H1 (cell line): Measurements from ENCODE around the gene RAB38. TPM values are rescaled to one million over a fixed set of nuclear protein-coding genes. Genes with fewer than 3 reads are reported as not detected.

Experiments
- CTCF ChIA-PET: fragments of 300-600 bp; sonication (Branson Sonifier 250); formaldehyde crosslinking; loops from one replicate; lab custom pipeline; 2021; ENCODE audit not compliant: partially characterized antibody; lab: Charles Lee
- POLR2A ChIA-PET: fragments of 300-600 bp; sonication (Branson Sonifier 250); formaldehyde crosslinking; loops from one replicate; lab custom pipeline; 2021; ENCODE audit warnings: inconsistent platforms; ENCODE audit not compliant: partially characterized antibody; lab: Charles Lee
- DNase-seq, 2 experiments: peaks; one replicate each; pipeline versions ENCODE4 v3.0.0 to v3.0.0-alpha.2; 2010 to 2022; ENCODE audit warnings: low spot score in 2 of 2, low read depth in 1 of 2, mixed read lengths in 1 of 2
- FAIRE-seq: peaks from 2 replicates; lab custom pipeline; 2011; peaks lifted over from hg19 to GRCh38; lab: Jason Lieb, UNC
- H2AFZ ChIP-seq: 2 replicates; pipeline ENCODE4 v1.8.1; 2012; ENCODE audit warnings: low read length, inconsistent platforms
- H2AK5ac ChIP-seq: 2 replicates; pipeline ENCODE4 v1.6.1; 2013; ENCODE audit warnings: low read depth, low read length
- H2BK120ac ChIP-seq: replicated peaks from 2 replicates; pipeline ENCODE3; 2013; ENCODE audit warnings: low read depth, low read length, inconsistent platforms
- H2BK12ac ChIP-seq: 2 replicates; pipeline ENCODE4 v1.6.1; 2013; ENCODE audit warnings: low read depth, low read length
- H2BK15ac ChIP-seq: 2 replicates; pipeline ENCODE4 v1.6.1; 2013; ENCODE audit warnings: low read length
- H2BK20ac ChIP-seq: 2 replicates; pipeline ENCODE4 v1.6.1; 2013; ENCODE audit warnings: low read length
- H2BK5ac ChIP-seq: 2 replicates; pipeline ENCODE4 v1.6.1; 2013; ENCODE audit warnings: low read depth, low read length
- H3K14ac ChIP-seq: 2 replicates; pipeline ENCODE4 v1.6.1; 2013; ENCODE audit warnings: inconsistent platforms; ENCODE audit not compliant: insufficient read length
- H3K18ac ChIP-seq: 2 replicates; pipeline ENCODE4 v1.6.1; 2013; ENCODE audit warnings: low read length; ENCODE audit errors: extremely low read depth
- H3K23ac ChIP-seq: 2 replicates; pipeline ENCODE4 v1.6.1; 2013; ENCODE audit warnings: inconsistent platforms; ENCODE audit not compliant: insufficient read length
- H3K23me2 ChIP-seq: 2 replicates; pipeline ENCODE4 v1.6.1; 2013; ENCODE audit warnings: low read depth, low read length
- H3K27ac ChIP-seq: 2 replicates; pipeline ENCODE4 v1.6.1; 2011; ENCODE audit warnings: low read depth, low read length, inconsistent platforms
- H3K27me3 ChIP-seq, 4 experiments: replicated peaks in 1 of 4; 1 replicate in 1 of 4; 2 replicates in 3 of 4; pipeline versions ENCODE4 v1.6.1 to v1.8.1; 2011 to 2013; ENCODE audit warnings: low read length in 3 of 4, mild to moderate bottlenecking in 3 of 4, inconsistent platforms in 2 of 4, mixed read lengths in 2 of 4, moderate library complexity in 1 of 4; ENCODE audit not compliant: control insufficient read depth in 3 of 4, insufficient read depth in 3 of 4; ENCODE audit errors: extremely low read depth in 1 of 4
- H3K36me3 ChIP-seq, 4 experiments: 2 replicates each; pipeline versions ENCODE4 v1.6.1 to v1.8.1; 2011 to 2013; ENCODE audit warnings: mild to moderate bottlenecking in 4 of 4, low read length in 3 of 4, moderate library complexity in 2 of 4, control low read depth in 1 of 4, inconsistent platforms in 1 of 4; ENCODE audit not compliant: insufficient read depth in 4 of 4, control insufficient read depth in 2 of 4
- H3K4ac ChIP-seq: replicated peaks from 2 replicates; pipeline ENCODE3; 2013; ENCODE audit warnings: low read length, low read depth, mixed read lengths, inconsistent platforms; ENCODE audit not compliant: insufficient read length
- H3K4me1 ChIP-seq, 4 experiments: replicated peaks in 1 of 4; 1 replicate in 1 of 4; 2 replicates in 3 of 4; pipeline versions ENCODE4 v1.6.1 to v1.8.1; 2011 to 2013; ENCODE audit warnings: low read length in 3 of 4, inconsistent platforms in 2 of 4, mixed read lengths in 1 of 4; ENCODE audit not compliant: insufficient read depth in 4 of 4, control insufficient read depth in 3 of 4
- H3K4me2 ChIP-seq, 2 experiments: 2 replicates each; pipeline versions ENCODE4 v1.6.1 to v1.8.1; 2011 to 2013; ENCODE audit warnings: low read depth in 2 of 2, low read length in 2 of 2, control low read depth in 1 of 2, inconsistent platforms in 1 of 2, mild to moderate bottlenecking in 1 of 2; ENCODE audit not compliant: insufficient read depth in 1 of 2
- H3K4me3 ChIP-seq, 4 experiments: fragments of 200-600, 300-600 bp in 1 of 4; sonication (generic), shearing (Covaris generic), sonication (Bioruptor Twin) in 1 of 4; 2 replicates each; pipeline versions ENCODE4 v1.5.1 to v1.8.1; 2011 to 2016; ENCODE audit warnings: low read length in 4 of 4, low read depth in 3 of 4, control low read depth in 2 of 4, inconsistent platforms in 2 of 4, mild to moderate bottlenecking in 2 of 4, mixed read lengths in 1 of 4, moderate library complexity in 1 of 4; ENCODE audit not compliant: insufficient read depth in 2 of 4; ENCODE audit errors: extremely low read depth in 1 of 4
- H3K56ac ChIP-seq: replicated peaks from 2 replicates; pipeline ENCODE3; 2013; ENCODE audit warnings: low read depth, mild to moderate bottlenecking, mixed read lengths, low read length, inconsistent platforms; ENCODE audit not compliant: insufficient read length
- H3K79me1 ChIP-seq: 2 replicates; pipeline ENCODE4 v1.6.1; 2013; ENCODE audit warnings: low read depth, low read length, control low read depth
- H3K79me2 ChIP-seq, 2 experiments: 2 replicates each; pipeline versions ENCODE4 v1.6.1 to v1.8.1; 2012 to 2013; ENCODE audit warnings: low read length in 2 of 2, mild to moderate bottlenecking in 2 of 2, inconsistent platforms in 1 of 2; ENCODE audit not compliant: insufficient read depth in 2 of 2, control insufficient read depth in 1 of 2
- H3K9ac ChIP-seq, 4 experiments: replicated peaks in 1 of 4; 1 replicate in 1 of 4; 2 replicates in 3 of 4; pipeline versions ENCODE4 v1.6.1 to v1.8.1; 2011 to 2013; ENCODE audit warnings: low read depth in 3 of 4, low read length in 3 of 4, control low read depth in 2 of 4, mild to moderate bottlenecking in 2 of 4, moderate library complexity in 2 of 4, inconsistent platforms in 1 of 4; ENCODE audit errors: extremely low read depth in 1 of 4
- H3K9me3 ChIP-seq, 2 experiments: 2 replicates each; pipeline versions ENCODE4 v1.6.1 to v1.8.1; 2012 to 2013; ENCODE audit warnings: mild to moderate bottlenecking in 2 of 2, moderate library complexity in 2 of 2, control low read depth in 1 of 2, inconsistent platforms in 1 of 2, low read depth in 1 of 2, low read length in 1 of 2, mixed read lengths in 1 of 2; ENCODE audit not compliant: insufficient read depth in 2 of 2
- H4K20me1 ChIP-seq, 2 experiments: replicated peaks in 1 of 2; 2 replicates each; pipeline versions ENCODE3 to v1.8.1; 2011 to 2013; ENCODE audit warnings: inconsistent platforms in 2 of 2, low read length in 2 of 2, mild to moderate bottlenecking in 1 of 2; ENCODE audit not compliant: insufficient read depth in 2 of 2, control insufficient read depth in 1 of 2
- H4K5ac ChIP-seq: 2 replicates; pipeline ENCODE4 v1.6.1; 2013; ENCODE audit warnings: low read length, low read depth, mixed read lengths, inconsistent platforms; ENCODE audit not compliant: insufficient read length
- H4K8ac ChIP-seq: 2 replicates; pipeline ENCODE4 v1.8.0; 2013; ENCODE audit warnings: mild to moderate bottlenecking, moderate library complexity, low read length, inconsistent platforms; ENCODE audit not compliant: insufficient read depth; ENCODE audit errors: extremely low read depth
- H4K91ac ChIP-seq: replicated peaks from 2 replicates; pipeline ENCODE3; 2013; ENCODE audit warnings: low read length, mixed read lengths, inconsistent platforms; ENCODE audit not compliant: insufficient read length
- KDM4A ChIP-seq: IDR thresholded peaks from one replicate; pipeline ENCODE4 v1.7.1; 2012; ENCODE audit warnings: low read depth, mild to moderate bottlenecking, moderate library complexity, low read length, inconsistent platforms; ENCODE audit not compliant: severe bottlenecking
- SP1 ChIP-seq: IDR thresholded peaks from 2 replicates; pipeline ENCODE4 v1.6.1; 2011; ENCODE audit warnings: low read depth, low read length
- WGBS, 2 experiments: shearing (Covaris generic) in 1 of 2; methylation state at CpG; one replicate each; pipeline versions ENCODE4 v1.1.6 to v1.1.7; 2013 to 2015; ENCODE audit warnings: low lambda C conversion rate in 2 of 2, mixed read lengths in 2 of 2, inconsistent platforms in 1 of 2, low coverage in 1 of 2, missing lambda C conversion rate in 1 of 2; ENCODE audit not compliant: insufficient replicate concordance in 2 of 2, insufficient coverage in 1 of 2, insufficient read length in 1 of 2; ENCODE audit errors: extremely low coverage in 1 of 2, missing lambda C conversion rate in 1 of 2; 5-methylcytosine and 5-hydroxymethylcytosine counted together
- polyA plus RNA-seq, 7 experiments: library from polyadenylated mRNA; depleted of rRNA in 3 of 7; stranded (reverse) in 5 of 7; unstranded in 2 of 7; fragments of >200 nt in 5 of 7; fragments of 200-250 nt in 2 of 7; gene quantifications; 1 replicate in 5 of 7; 2 replicates in 1 of 7; 4 replicates in 1 of 7; pipeline versions ENCODE4 v1.2.1 to v1.2.3, GENCODE V29; 2011 to 2013; ENCODE audit warnings: missing spikeins in 2 of 7, mixed read lengths in 2 of 7
- total RNA-seq: library from RNA; stranded (reverse); fragmentation: NEBNext Ultra II Directional; extraction: Animal tissue kit (Norgen Biotek cat#: 25700); gene quantifications from 2 replicates; pipeline ENCODE4 v1.2.1, GENCODE V29; 2021
- TF ChIP-seq, protein P1 (sequence below): IDR thresholded peaks from 2 replicates; pipeline ENCODE4 v1.6.1; 2012; ENCODE audit warnings: low read length, inconsistent platforms

RAB38 gene
- total and polyA plus RNA-seq, 2 of the 8 experiments (the other 6 are each of a cell fraction or from before 2014, with no cell fraction given), result 15.4 to 16.5 TPM

DNA sequence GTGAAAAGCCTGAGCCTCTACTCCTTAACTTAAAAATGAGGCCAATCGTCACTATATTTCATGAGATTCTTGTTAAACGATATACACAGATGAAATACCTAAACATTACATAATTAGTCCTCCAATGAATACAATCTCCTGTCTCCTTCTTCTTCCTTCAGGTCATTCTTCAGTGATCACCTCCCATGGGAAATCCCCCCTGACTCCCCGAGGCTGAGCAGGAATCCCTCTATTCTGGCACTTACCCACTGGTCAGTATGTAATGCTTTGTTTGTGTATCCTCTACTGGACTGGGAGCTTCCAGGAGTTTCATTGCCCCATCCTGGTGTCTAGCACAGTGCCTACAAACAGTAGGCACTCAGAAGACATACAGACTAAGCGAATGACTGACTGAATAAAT is 52.3 kb downstream of the RAB38 start:
- H3K56ac ChIP-seq, result no peak overlapping the region
- H2BK20ac ChIP-seq, result no peak overlapping the region
- no peak overlapping the region for H3K4me3 ChIP-seq
- no peak overlapping the region for H2BK5ac ChIP-seq
- no peaks in the 10 kb centered on the region for H3K23me2 ChIP-seq
- no peaks in the 10 kb centered on the region for H3K9me3 ChIP-seq
- no peak overlapping the region for H2BK12ac ChIP-seq
- no peaks in the 10 kb centered on the region for H3K4me1 ChIP-seq
- H3K27ac ChIP-seq, result no peak overlapping the region
- no peak overlapping the region for H3K4ac ChIP-seq
- no peak overlapping the region for H2AK5ac ChIP-seq
- H3K18ac ChIP-seq, result no peak overlapping the region
- no peak overlapping the region for H4K5ac ChIP-seq
- H2BK120ac ChIP-seq, result no peak overlapping the region
- ChIA-PET POLR2A (no interaction called here), CTCF (interaction anchor here (1.6 kb wide), 1 partner anchor 19 kb away, joined by 4 read pairs; no protein-coding TSS in a partner anchor)
- H3K79me1 ChIP-seq, result no peaks in the 10 kb centered on the region
- no peak overlapping the region for H3K9ac ChIP-seq
- no peak overlapping the region for H4K91ac ChIP-seq
- FAIRE-seq (no peak), DNase-seq (no peak)
- H2AFZ ChIP-seq, result no peak overlapping the region
- WGBS, 2 experiments, result 97% methylated on average over 4 of the region's 4 CpGs; no CpG with 5 or more reads in 1 of the 2 experiments
- H3K36me3 ChIP-seq, result no peaks in the 10 kb centered on the region
- H4K8ac ChIP-seq, result no peak overlapping the region
- H3K23ac ChIP-seq, result no peak overlapping the region
- H3K27me3 ChIP-seq, result no peaks in the 10 kb centered on the region
- no peak overlapping the region for H2BK15ac ChIP-seq
- H3K4me2 ChIP-seq, result no peak overlapping the region
- H4K20me1 ChIP-seq, result no peaks in the 10 kb centered on the region
- H3K14ac ChIP-seq, result no peak overlapping the region
- H3K79me2 ChIP-seq, result no peaks in the 10 kb centered on the region
- TF ChIP-seq SP1 (no peak), KDM4A (no peak)
- TF ChIP-seq, protein P1, sequence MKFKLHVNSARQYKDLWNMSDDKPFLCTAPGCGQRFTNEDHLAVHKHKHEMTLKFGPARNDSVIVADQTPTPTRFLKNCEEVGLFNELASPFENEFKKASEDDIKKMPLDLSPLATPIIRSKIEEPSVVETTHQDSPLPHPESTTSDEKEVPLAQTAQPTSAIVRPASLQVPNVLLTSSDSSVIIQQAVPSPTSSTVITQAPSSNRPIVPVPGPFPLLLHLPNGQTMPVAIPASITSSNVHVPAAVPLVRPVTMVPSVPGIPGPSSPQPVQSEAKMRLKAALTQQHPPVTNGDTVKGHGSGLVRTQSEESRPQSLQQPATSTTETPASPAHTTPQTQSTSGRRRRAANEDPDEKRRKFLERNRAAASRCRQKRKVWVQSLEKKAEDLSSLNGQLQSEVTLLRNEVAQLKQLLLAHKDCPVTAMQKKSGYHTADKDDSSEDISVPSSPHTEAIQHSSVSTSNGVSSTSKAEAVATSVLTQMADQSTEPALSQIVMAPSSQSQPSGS, result no peak
